Activated CD8-positive, alpha-beta memory T cell treated with anti-CD3 and anti-CD28 coated beads for 48 hours (primary cell): Measurements from ENCODE around the gene ANKRD65.
"Not testable (repeated sequence)": the region's sequence is repeated elsewhere in the genome, so short reads cannot be mapped to it uniquely, and the experiment has no call there.

Experiments
- DNase-seq, 3 experiments: peaks; one replicate each; pipeline ENCODE4 v3.0.0-alpha.2; 2020; ENCODE audit warnings: low read depth in 2 of 3, low spot score in 2 of 3

Gene ANKRD65

DNA sequence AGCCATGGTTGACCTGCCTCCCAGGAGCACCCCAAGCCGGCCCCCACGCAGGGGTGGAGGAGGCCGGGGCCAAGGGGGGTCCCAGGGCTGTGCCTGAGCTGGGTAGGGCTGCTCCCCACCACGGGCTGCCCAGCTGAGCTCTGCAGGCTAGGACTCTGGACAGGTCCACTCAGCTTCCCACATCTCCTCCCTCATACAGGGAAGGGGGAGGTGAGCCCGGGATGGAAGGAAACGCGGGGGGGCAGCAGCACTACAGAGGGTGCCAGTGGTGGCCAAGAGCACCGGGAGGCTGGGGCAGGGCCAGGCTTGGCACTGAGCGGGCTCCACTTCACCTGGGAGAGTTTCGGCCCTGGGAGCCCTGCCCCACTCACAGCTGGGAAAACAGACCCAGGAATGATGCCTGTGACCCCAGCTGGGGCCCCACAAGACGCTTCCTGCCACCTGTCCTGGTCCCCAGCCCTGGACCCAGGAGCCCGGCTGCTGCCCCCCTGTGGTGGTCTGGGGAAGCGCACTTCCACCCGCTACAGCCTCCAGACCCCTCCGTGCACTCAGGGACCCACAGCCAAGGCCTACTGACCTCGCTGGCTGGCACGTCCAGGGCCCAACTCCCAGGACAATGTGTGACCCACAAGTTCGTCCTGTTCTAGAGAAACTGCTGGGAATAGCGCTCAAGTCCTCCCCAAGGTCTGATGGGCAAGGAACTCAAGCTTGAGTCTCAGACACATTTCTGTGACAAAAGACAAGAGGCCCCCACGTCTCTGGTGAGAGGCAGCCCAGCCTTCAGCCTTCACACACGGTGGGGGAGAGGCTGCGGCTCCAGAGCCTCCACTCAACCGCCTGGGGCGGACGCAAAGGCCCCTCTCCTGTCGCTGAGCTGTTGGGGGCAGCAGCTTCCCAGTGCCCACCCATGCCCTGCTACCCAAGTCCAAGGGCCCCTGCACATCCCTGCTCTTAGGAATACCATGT lies 49.0 kb downstream of the ANKRD65 start:
- peak; percentile 54 to 84 (median 81) for DNase-seq

GRCh38 chr1:1371364-1371745 lies 49.7 kb downstream of the ANKRD65 start:
- no peak for DNase-seq

GRCh38 chr1:1370771-1371300 lies 50.2 kb downstream of the ANKRD65 start:
- no peak for DNase-seq

DNA sequence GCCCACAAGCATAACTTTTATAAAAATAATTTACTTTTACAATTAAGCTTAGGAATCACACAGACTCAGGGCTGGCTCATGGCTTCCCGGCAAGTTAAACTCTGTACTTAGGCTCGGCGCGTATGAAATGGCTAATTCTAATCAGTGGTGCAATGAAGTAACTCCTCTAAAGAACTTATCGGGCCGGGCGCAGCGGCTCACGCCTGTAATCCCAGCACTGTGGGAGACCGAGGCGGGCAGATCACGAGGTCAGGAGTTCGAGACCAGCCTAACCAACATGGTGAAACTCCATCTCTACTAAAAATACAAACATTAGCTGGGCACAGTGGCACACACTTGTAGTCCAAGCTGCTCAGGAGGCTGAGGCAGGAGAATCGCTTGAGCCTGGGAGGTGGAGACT lies 51.0 kb downstream of the ANKRD65 start:
- not testable (repeated sequence) for DNase-seq
